AG09319 (cell line): ENCODE measurements around the gene STUB1.

Experiments used
- DNase-seq: peaks from one replicate; pipeline ENCODE4 v3.0.0-alpha.2; 2010; ENCODE audit warnings: low read depth; ENCODE audit errors: extremely low read depth
- CTCF ChIP-seq: IDR thresholded peaks from 2 replicates; pipeline ENCODE4 v1.5.1; 2011; ENCODE audit warnings: low read depth, mild to moderate bottlenecking, inconsistent platforms, low read length, moderate library complexity

STUB1 gene

GRCh38 chr16:668519-669171 lies 11.6 kb upstream of the STUB1 start:
- no peak for TF ChIP-seq CTCF
- no peak for DNase-seq

- DNase-seq = no peak
- TF ChIP-seq CTCF = no peak
These were observed 10.5 kb upstream of the STUB1 start for GRCh38 chr16:669666-670065.

- TF ChIP-seq CTCF = no peak
- DNase-seq = no peak
These were observed 9.5 kb upstream of the STUB1 start for GRCh38 chr16:670485-671352.

- DNase-seq = no peak
- TF ChIP-seq CTCF = no peak
These were observed 8.7 kb upstream of the STUB1 start for GRCh38 chr16:671353-672131.

GRCh38 chr16:672371-672770 lies 7.8 kb upstream of the STUB1 start:
- no peak for TF ChIP-seq CTCF
- DNase-seq = no peak

GRCh38 chr16:672851-673250 lies 7.4 kb upstream of the STUB1 start:
- no peak for DNase-seq
- TF ChIP-seq CTCF = no peak
